ENCODE data around the gene HIPK1. TPM values are rescaled to one million over a fixed set of nuclear protein-coding genes. Genes with fewer than 3 reads are reported as not detected.

Gene HIPK1
- total RNA-seq, 2 experiments from 2014 or later: 41.1 to 45.7 TPM

DNA sequence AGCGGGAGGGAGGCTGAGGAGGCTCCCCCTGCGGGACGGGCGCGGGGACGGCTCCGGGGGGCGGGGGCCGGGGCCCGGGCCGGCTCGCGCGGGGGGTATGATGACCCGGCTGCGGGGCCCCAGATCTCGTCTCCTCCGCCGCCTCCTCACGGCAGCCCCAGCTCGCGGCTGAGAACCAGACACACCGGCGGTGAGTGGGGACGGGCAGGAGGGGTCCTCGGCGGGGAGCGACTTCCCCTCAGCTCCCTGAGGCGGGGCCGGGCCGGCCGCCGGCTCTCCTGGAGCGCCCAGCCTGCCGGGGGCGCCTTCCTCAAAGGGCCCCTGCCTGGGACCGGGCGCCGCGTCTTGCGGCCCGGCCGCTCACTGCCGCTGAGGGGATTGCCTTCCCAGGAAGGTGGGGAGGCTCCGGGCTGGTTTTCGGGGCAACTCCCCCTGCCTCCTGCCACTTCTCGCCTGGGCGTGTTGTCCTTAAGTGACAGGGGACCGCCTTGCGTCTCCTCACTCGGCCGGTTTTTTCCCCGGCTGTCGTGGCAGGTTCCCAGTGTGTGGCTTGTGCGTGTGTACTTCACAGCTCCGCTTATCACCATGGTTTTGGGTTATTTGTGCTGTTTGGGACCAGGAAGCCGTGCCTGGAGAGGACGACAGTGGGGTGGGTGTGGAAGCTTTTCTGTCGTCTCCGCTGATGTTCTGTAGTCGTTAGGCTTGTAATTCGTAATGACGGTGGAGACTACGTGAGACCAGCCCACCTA lies 800 bp downstream of the HIPK1 start:
- peak overlapping the region; percentile 95 for H3K27ac Mint-ChIP-seq
- peak overlapping the region; percentile 90 for H3K4me3 Mint-ChIP-seq
- H3K9me3 Mint-ChIP-seq: no peaks in the 10 kb centered on the region
- DNase-seq: peak; percentile 76
- peaks cover 46% of the 10 kb centered on the region for H3K4me1 Mint-ChIP-seq
- H3K27me3 Mint-ChIP-seq: no peaks in the 10 kb centered on the region
- peaks cover 8% of the 10 kb centered on the region for H3K36me3 Mint-ChIP-seq

- Mint-ChIP-seq H3K4me1 (peaks cover 52% of the 10 kb centered on the region), H3K9me3 (no peaks in the 10 kb centered on the region), H3K36me3 (peaks cover 15% of the 10 kb centered on the region)
These were observed 1.5 kb downstream of the HIPK1 start for GRCh38 chr1:113930499-113931161.

DNA sequence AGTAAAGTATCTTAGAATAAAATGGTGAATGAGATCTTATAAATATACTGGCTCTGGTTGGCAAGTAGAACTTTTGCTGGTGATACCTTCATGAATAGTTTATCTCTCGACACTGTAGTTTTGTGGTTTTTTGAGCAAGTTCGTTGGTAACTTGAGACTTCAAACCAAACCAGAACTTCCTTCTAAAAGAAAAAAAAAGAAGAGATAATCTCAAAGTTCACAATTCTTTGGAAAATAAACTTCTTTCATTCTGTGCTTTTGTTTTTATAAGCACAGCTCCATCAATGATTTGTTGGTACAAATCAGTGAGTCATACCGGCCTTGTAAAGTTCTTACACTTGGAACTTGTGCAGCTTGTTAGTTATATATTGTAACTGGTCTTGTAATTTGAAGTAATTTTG lies 2.3 kb downstream of the HIPK1 start:
- no peak for DNase-seq
- Mint-ChIP-seq H3K9me3 (no peaks in the 10 kb centered on the region), H3K4me3 (peak overlapping the region; percentile 90), H3K36me3 (peaks cover 17% of the 10 kb centered on the region), H3K4me1 (peaks cover 60% of the 10 kb centered on the region), H3K27me3 (no peaks in the 10 kb centered on the region), H3K27ac (peak overlapping the region; percentile 95)

More at GRCh38 chr1:113930499-113931161, 1.5 kb downstream of the HIPK1 start:
- peak overlapping the region; percentile 95 for H3K27ac Mint-ChIP-seq
- DNase-seq: peak; percentile 75
- peak overlapping the region; percentile 90 for H3K4me3 Mint-ChIP-seq
- H3K27me3 Mint-ChIP-seq: no peaks in the 10 kb centered on the region

DNA sequence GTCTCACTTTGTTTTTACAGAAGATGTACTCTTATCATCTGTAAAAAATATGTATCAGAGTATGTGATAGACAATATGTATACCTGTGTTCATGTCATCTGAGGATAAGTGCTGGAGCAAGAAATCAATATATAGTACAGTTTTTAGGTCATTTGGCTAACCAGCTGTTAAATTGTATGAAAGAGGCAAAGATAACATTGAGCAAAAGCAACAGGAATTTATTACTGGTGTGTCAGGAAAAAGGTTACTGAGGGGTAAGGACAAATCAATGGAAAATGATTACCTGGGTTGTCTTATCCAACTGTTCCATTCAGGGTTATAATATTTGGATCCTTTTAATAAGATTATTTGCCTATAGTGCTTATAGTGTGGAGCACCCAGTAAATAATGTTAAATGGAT lies 4.9 kb downstream of the HIPK1 start:
- Mint-ChIP-seq H3K27me3 (no peaks in the 10 kb centered on the region), H3K27ac (peak overlapping the region; percentile 95), H3K4me3 (peak overlapping the region; percentile 90), H3K9me3 (no peaks in the 10 kb centered on the region), H3K36me3 (peaks cover 23% of the 10 kb centered on the region), H3K4me1 (peaks cover 71% of the 10 kb centered on the region)
- DNase-seq: no peak

- H3K27ac Mint-ChIP-seq: peak overlapping the region; percentile 36
- peaks cover 76% of the 10 kb centered on the region for H3K4me1 Mint-ChIP-seq
- H3K27me3 Mint-ChIP-seq: no peaks in the 10 kb centered on the region
- no peaks in the 10 kb centered on the region for H3K9me3 Mint-ChIP-seq
- DNase-seq: no peak
- peak overlapping the region; percentile 90 for H3K4me3 Mint-ChIP-seq
- H3K36me3 Mint-ChIP-seq: peaks cover 23% of the 10 kb centered on the region
These were observed 5.5 kb downstream of the HIPK1 start for GRCh38 chr1:113934511-113935055.

DNA sequence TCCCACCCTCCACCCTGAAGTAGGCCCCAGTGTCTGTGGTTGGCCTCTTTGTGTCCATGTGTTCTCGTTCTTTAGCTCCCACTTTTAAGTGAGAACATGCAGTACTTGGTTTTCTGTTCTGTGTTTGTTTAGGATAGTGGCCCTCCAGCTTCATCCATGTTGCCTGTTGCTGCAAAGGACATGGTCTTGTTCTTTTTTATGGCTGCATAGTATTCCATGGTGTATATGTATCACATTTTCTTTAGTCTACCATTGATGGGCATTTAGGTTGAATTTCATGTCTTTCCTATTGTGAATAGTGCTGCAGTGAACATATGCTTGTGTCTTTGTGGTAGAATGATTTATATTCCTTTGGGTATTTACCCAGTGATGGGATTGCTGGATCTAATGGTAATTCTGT lies 6.1 kb downstream of the HIPK1 start:
- Mint-ChIP-seq H3K27ac (peak overlapping the region; percentile 32), H3K27me3 (no peaks in the 10 kb centered on the region), H3K36me3 (peaks cover 23% of the 10 kb centered on the region), H3K9me3 (no peaks in the 10 kb centered on the region), H3K4me3 (no peak overlapping the region), H3K4me1 (peaks cover 82% of the 10 kb centered on the region)
- no peak for DNase-seq

GRCh38 chr1:113935970-113936369 lies 6.8 kb downstream of the HIPK1 start:
- Mint-ChIP-seq H3K4me1 (peaks cover 89% of the 10 kb centered on the region), H3K4me3 (no peak overlapping the region), H3K36me3 (peaks cover 29% of the 10 kb centered on the region), H3K9me3 (no peaks in the 10 kb centered on the region), H3K27me3 (no peaks in the 10 kb centered on the region), H3K27ac (peak overlapping the region; percentile 32)
- DNase-seq: no peak

DNA sequence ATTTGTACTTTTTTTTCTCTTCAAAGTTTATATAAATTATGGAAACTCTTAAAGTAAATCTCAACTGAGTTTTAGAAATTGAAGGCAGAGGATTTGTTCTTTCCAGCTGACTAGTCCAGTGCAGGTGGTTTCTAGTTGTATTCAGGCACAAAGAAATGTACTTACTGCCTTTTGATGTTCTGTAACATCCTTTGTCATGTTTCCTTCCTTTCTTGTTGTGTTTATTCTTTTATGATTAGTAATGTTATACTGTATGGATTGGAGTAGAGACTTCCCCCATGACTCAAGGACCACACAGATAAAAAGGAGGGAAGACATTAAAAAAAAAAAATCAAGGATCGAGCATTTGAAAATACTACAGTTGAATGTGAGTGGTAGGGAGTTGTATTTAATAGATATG lies 8.0 kb downstream of the HIPK1 start:
- Mint-ChIP-seq H3K4me3 (peak overlapping the region; percentile 52), H3K36me3 (peaks cover 37% of the 10 kb centered on the region), H3K27me3 (no peaks in the 10 kb centered on the region), H3K9me3 (no peaks in the 10 kb centered on the region), H3K27ac (peak overlapping the region; percentile 73), H3K4me1 (peaks cover 86% of the 10 kb centered on the region)
- DNase-seq: no peak

GRCh38 chr1:113938192-113938591 lies 9.1 kb downstream of the HIPK1 start:
- no peaks in the 10 kb centered on the region for H3K9me3 Mint-ChIP-seq
- H3K36me3 Mint-ChIP-seq: peaks cover 40% of the 10 kb centered on the region
- H3K4me3 Mint-ChIP-seq: no peak overlapping the region
- H3K4me1 Mint-ChIP-seq: peaks cover 81% of the 10 kb centered on the region
- DNase-seq: no peak
- no peaks in the 10 kb centered on the region for H3K27me3 Mint-ChIP-seq
- H3K27ac Mint-ChIP-seq: peak overlapping the region; percentile 73

DNA sequence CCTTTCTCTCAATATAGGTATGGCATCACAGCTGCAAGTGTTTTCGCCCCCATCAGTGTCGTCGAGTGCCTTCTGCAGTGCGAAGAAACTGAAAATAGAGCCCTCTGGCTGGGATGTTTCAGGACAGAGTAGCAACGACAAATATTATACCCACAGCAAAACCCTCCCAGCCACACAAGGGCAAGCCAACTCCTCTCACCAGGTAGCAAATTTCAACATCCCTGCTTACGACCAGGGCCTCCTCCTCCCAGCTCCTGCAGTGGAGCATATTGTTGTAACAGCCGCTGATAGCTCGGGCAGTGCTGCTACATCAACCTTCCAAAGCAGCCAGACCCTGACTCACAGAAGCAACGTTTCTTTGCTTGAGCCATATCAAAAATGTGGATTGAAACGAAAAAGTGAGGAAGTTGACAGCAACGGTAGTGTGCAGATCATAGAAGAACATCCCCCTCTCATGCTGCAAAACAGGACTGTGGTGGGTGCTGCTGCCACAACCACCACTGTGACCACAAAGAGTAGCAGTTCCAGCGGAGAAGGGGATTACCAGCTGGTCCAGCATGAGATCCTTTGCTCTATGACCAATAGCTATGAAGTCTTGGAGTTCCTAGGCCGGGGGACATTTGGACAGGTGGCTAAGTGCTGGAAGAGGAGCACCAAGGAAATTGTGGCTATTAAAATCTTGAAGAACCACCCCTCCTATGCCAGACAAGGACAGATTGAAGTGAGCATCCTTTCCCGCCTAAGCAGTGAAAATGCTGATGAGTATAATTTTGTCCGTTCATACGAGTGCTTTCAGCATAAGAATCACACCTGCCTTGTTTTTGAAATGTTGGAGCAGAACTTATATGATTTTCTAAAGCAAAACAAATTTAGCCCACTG lies 11.5 kb downstream of the HIPK1 start:
- Mint-ChIP-seq H3K27me3 (no peaks in the 10 kb centered on the region), H3K27ac (peak overlapping the region; percentile 92), H3K36me3 (peaks cover 42% of the 10 kb centered on the region), H3K4me1 (peaks cover 74% of the 10 kb centered on the region), H3K9me3 (no peaks in the 10 kb centered on the region), H3K4me3 (peak overlapping the region; percentile 69)
- DNase-seq: peak; percentile 75

DNA sequence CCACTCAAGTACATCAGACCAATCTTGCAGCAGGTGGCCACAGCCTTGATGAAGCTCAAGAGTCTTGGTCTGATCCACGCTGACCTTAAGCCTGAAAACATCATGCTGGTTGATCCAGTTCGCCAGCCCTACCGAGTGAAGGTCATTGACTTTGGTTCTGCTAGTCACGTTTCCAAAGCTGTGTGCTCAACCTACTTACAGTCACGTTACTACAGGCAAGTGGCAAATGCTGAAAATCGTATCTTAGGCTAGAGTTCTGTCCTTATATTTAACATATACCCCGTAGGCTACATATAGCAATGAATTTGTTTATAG lies 12.1 kb downstream of the HIPK1 start:
- H3K4me3 Mint-ChIP-seq: peak overlapping the region; percentile 69
- DNase-seq: no peak
- H3K27me3 Mint-ChIP-seq: no peaks in the 10 kb centered on the region
- peaks cover 73% of the 10 kb centered on the region for H3K4me1 Mint-ChIP-seq
- peak overlapping the region; percentile 92 for H3K27ac Mint-ChIP-seq
- no peaks in the 10 kb centered on the region for H3K9me3 Mint-ChIP-seq
- peaks cover 41% of the 10 kb centered on the region for H3K36me3 Mint-ChIP-seq

- Mint-ChIP-seq H3K4me3 (no peak overlapping the region), H3K9me3 (no peaks in the 10 kb centered on the region), H3K4me1 (peaks cover 75% of the 10 kb centered on the region), H3K27ac (no peak overlapping the region), H3K36me3 (peaks cover 37% of the 10 kb centered on the region), H3K27me3 (no peaks in the 10 kb centered on the region)
- DNase-seq: no peak
These were observed 13.4 kb downstream of the HIPK1 start for GRCh38 chr1:113942527-113942926.

DNA sequence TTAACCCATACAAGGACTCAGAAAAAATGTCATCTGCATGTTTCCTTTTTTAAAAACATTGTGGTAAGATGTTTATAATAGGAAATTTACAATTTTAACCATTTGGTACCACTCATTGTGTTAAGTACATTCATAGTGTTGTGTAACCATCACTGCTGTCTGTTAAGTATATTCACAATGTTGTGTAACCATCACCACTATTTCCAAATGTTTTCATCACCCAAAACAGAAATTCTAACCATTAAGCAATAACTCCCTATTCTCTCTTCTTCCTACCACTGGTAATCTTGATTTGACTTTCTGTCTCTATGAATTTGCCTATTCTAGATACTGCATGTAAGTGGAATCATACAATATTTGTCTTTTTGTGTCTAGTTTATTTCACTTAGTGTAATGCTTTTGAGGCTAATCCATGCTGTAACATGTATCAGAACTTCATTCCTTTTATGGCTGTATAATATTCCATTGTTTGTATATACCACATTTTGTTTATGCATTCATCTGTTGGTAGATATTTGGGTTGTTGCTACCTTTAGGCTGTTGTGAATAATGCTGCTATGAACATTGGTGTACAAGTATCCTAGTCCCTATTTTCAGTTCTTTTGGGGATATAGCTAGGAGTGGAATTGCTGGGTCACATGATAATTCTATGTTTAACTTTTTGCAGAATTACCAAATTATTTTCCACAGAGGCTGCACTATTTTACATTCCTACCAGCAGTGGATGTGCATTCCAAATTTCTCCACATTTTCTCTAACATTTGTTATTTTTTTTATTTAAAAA lies 14.1 kb downstream of the HIPK1 start:
- DNase-seq: no peak
- peaks cover 34% of the 10 kb centered on the region for H3K36me3 Mint-ChIP-seq
- no peak overlapping the region for H3K4me3 Mint-ChIP-seq
- no peaks in the 10 kb centered on the region for H3K27me3 Mint-ChIP-seq
- H3K9me3 Mint-ChIP-seq: no peaks in the 10 kb centered on the region
- no peak overlapping the region for H3K27ac Mint-ChIP-seq
- peaks cover 75% of the 10 kb centered on the region for H3K4me1 Mint-ChIP-seq

DNA sequence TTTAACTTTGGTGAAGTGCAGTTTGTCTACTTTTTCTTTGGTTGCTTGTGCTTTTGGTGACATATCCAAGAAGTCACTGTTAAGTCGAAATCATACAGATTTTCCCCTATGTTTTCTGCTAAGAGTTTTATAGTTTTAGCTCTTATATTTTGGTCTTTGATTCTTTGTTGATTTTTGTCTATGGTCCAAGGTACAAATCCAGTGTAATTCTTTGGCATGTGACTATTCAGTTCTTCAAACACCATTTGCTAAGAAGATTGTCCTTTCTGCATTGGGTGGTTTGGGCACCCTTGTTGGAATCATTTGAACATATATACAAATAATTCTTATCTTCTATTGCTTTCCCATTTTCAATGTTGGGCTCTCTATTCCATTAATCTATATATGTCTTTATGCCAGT lies 16.2 kb downstream of the HIPK1 start:
- H3K36me3 Mint-ChIP-seq: peaks cover 39% of the 10 kb centered on the region
- H3K4me3 Mint-ChIP-seq: no peak overlapping the region
- H3K4me1 Mint-ChIP-seq: peaks cover 71% of the 10 kb centered on the region
- DNase-seq: no peak
- no peak overlapping the region for H3K27ac Mint-ChIP-seq
- H3K9me3 Mint-ChIP-seq: no peaks in the 10 kb centered on the region
- no peaks in the 10 kb centered on the region for H3K27me3 Mint-ChIP-seq
